NK-92 treated with Interleukin-12 subunit alpha and Interleukin-12 subunit beta, amount 100 ng/mL, for 24 hours (cell line): Measurements from ENCODE around the gene ANKRD63.
A peak's percentile ranks its signal among the peaks of the same experiment; 100 is the strongest.

Experiments
- DNase-seq: peaks from one replicate; lab custom pipeline; 2025; lab: John Stamatoyannopoulos, UW

The ANKRD63 gene, protein sequence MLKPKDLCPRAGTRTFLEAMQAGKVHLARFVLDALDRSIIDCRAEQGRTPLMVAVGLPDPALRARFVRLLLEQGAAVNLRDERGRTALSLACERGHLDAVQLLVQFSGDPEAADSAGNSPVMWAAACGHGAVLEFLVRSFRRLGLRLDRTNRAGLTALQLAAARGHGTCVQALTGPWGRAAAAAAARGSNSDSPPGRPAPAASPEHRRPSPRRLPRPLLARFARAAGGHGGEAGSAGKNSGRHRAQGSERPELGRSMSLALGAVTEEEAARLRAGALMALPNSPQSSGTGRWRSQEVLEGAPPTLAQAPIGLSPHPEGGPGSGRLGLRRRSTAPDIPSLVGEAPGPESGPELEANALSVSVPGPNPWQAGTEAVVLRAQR

DNA sequence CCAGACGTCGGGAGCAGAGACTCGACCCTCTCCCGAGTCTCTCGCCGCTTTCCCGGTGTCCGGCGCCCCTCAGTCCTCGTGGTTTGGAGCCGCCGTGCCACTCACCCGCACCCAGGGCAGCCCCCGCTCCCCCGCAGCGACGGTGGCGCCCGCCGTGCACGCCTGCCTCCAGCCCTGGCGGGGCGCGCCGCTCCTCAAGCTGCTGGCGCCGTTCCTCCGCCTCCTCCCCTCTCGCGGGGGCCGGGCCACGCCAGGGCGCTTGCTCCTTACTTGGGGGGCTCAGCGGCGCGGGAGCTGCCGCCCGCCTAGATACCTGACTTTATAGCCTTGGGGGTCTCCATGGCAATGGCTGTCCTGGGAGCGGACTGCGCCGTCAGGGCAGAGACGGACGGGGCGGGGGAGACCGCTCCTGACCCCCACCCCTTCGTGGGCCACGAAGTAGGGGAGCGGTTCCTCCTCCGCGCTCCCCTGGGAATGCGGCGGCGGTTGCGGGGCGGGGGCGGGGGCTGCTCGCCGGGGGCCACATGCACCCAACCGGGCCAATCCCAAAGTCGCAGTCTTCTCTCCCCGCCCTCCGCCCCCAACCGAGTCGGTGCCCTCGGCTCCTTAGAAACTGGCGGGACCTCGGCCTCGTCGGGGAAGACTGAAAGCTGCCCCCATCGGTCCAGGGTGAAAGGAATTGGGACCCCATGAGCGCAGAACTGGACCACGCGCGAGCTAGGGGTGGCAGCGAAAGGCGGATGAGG is at the start of gene ANKRD63:
TSS of gene ANKRD63 (minus strand) at position 196 of the 746 bp plus-strand sequence. CDS start 478 bp downstream, outside the sequence.
- DNase-seq, result no peak

DNA sequence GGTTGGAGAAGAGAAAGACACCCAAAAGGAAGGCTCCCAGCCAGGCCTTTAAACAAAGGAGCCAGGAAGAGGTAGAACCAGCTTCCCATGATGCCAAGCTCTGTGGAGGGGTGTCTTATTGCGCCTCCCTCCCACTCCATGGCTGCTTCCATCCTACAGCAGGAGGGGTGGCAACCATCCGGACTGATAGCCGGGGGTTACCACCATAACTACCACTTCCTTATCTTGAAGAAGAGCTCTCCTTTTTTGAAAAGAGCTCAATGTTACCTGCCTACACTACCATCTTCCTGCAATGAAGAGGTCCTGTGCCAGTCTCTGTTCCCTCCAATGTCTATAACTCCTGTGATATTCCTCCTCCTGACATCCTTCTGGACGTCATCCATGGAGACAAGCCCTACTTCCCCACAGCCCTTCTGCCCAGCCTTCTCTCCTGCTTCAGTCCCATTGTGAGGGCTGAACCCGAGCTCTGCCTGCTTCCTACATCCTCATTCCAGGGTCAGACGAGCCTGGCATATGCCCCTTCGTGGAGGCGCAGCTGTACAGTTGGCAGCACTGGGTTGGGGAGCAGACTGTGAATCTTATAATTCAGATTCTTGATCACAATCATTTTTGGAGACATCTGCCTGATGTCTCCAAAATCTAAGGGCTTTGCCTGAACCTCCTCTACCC is 49.4 kb upstream of the ANKRD63 start:
- no peak for DNase-seq

DNA sequence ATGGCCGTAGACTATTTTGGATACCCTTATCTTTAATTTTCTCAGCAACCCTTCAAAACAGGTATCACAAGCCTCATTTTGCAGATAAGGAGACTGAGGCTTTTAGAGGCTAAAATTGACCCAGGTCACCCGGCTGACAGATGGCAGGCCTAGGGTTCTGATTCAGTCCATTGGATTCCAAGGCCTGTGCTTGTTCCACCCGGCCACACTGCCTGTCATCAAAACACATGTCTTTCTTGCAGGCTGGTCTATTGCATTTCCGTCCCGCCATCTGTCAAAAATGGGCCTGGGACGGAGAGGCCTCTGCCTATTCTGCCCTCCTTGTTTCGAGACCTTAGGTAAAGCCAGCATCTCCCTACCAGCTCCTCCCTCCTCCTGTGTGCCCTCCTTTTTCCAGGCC is 48.8 kb upstream of the ANKRD63 start:
- DNase-seq, result no peak

DNA sequence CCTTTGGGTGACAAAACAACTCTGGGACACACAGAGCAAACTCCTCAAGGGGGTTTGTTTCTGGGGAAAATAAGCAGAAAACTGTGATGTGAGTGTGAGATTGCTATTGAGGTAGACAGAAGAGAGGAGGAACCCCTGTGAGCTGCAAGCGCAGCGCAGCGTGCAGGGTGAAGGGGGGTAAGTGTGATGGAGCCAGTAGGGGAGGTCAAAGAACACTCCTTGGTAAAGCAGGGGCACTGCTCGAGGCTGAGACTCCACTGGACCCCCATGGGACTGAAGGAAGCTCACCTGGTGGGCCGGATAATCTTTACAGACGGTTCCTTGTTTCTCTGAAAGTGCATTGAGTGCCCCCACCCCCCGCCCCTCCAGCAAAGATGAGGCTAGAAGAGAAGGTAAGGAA is 48.2 kb upstream of the ANKRD63 start:
- no peak for DNase-seq

DNA sequence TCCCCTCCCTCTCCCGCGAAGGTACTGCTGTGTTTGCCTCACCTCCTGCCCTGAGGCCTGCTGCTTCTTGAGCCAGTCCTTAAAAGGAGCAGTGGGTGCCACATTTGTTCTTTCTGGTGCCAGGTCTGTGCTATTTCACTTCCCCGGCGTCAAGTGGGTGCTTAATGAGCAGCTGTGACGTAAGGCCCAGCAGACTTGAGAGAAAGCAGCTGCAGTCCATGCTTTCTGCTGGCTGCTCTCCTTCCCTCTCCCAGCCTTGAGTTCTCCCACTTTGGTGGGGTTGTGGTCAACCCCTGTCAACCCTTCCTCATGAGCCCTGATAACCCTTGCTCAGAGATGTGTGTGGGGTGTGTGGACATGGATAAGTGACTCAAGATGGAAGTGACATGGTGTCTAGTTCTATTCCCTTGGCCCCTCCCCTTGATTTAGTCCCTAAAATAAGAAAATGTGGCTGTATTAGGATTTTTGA is 47.5 kb upstream of the ANKRD63 start:
- no peak for DNase-seq

DNA sequence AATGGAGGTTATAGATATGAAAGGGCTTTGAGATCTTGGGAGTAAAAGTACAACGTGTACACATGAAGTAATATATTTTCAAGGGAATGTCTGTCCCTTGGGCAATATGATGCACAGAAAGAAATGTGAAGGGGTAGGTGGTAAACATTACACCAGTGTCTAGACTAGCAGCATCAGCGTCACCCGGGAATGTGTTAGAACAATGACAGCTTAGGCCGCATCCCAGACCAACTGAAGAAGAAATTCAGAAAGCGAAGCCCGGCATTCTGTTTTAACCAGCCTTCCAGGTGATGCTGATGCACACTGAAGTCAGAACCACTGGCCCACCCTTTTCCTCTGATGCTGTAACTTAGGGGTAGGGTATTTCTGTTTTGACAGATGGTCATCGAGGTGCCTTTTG is 46.9 kb upstream of the ANKRD63 start:
- no peak for DNase-seq

DNA sequence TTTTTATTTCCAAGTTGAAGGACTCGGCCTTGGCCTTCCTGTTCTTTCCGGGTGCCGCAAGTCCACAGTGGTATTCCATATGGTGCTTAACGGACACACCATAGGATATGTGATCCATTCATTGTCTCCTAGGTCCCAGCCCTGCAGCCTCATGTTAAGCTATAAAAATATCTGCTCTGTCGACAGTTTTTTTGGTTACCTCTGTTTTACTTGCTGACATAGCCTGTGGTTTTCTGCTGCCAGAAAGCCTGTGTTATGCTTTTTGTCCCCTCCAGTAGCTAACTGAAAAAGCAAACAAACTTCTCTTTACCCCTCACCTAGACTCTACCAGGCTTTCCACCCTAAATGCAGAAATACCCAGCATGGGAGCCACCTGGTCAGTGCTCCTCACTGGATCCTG is 45.9 kb upstream of the ANKRD63 start:
- DNase-seq, result no peak

DNA sequence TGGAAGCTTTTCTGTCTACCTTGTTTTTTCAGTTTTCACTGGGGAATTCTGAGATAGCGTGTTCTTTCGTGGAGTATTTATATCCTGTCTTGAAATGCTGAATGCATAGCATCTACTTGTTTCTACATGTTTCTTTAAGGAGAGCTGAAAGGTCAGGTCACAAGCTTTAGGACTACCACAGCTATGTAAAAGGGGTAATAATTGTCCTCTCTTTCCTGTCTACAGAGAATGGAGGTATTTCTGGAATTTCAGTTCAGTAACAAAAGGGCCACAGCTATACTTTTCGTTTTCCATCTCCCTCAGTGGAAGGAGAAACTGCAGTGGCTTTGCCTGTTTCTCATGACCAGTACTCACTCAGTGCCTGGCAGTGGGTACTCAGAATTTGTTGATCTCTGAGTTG is 45.3 kb upstream of the ANKRD63 start:
- DNase-seq, result no peak

DNA sequence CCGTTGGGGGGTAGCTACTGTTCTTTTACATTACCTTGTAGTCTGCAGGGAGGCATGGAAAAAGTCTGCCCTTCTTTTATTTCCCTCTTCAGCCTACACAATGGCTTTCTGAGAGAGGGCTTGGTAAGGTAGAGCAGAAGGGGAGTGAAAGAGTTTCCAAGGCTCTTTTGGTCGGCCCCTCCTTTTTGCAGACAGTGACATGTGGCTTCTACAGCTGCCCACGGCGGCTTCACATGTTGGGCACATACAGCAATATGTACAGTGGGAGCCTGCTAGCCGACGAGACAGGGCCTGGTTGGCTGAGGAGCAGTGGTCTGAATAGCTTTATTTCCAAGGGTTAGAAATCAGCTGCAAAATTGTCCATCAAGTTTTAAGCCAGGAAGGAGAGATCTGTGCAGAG is 44.6 kb upstream of the ANKRD63 start:
- DNase-seq, result no peak

DNA sequence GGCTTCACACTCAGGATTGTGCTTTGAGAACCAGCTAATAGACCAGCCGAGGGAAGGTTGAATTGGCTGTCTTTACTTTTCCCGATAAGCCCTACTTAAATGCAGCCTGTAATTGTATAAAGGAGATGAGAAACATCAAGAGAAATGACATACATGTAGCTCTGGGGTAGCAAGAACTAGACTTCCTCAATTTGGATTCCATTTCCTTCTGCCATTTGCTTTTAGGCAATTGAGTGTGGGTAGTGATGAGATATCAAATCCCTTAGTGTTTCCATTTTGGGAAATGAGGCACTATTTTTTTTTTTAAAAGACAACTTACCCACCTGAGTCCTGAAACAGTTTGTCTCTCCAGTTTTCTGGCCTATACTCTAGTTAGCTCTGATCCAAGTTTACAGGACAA is 42.8 kb upstream of the ANKRD63 start:
- DNase-seq, result no peak

DNA sequence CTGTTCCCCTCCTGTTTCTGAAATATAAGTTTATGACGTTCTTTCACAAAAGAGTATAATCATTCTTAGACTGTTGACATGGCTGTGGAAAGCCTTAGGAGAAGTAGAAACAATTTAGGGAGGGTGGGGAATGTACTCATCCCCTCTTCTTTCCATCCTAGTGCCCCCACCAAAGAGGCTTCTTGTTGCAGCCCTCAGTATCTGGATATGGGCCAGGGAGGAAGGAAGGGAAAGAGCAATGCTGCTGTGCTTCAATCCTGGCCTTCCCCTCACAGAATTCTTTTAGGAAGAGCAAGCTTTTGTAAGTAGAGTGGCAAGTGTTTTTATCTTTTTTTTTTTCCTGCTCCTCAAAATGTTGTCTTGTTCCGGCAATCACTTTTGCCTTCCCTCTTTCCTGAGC is 42.3 kb upstream of the ANKRD63 start:
- DNase-seq, result no peak

DNA sequence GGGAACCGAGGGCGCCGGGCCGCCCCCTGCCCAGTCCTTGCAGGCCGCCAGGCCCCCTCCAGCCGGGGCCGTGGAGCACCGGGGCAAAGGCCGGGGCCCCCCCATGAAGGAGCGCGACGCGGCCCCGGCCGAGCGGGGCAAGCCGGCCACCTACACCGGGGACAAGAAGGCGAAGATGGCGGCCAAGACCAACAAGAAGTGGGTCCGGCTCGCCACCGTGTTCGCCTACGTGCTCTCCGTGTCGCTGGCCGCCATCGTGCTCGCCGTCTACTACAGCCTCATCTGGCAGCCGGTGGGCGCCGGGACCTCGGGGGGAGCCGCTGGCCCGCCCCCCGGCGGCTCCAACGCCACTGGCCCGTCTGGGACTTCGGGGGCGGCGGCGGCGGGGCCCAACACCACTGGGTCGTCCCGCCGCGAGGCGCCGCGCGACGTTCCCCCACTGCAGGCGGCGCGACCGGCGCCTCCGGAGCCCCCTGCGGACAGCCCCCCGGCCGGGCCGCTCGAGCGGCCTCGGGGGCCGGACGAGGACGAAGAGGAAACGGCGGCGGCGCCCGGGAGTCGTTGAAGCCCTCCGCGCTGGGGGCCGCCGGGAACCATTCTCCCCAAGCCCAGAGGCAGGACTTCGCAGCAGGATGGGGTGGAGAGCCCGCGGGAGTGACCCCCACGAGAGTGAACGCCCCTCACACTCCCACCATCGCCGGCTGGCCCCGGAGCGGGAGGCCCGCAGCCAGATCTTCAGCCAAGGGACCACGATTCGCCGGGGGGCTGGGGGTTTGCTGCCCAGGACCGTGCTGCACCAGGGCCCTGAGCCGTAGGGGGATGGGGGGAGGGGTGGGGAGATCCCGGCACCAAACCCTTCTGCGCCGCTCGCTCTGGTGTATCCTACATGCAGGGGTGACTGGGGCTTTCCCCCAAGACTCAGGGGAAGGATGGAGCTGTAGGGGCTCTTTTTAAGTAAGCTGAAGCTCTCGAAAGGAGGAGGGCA is 41.4 kb upstream of the ANKRD63 start:
- no peak for DNase-seq

DNA sequence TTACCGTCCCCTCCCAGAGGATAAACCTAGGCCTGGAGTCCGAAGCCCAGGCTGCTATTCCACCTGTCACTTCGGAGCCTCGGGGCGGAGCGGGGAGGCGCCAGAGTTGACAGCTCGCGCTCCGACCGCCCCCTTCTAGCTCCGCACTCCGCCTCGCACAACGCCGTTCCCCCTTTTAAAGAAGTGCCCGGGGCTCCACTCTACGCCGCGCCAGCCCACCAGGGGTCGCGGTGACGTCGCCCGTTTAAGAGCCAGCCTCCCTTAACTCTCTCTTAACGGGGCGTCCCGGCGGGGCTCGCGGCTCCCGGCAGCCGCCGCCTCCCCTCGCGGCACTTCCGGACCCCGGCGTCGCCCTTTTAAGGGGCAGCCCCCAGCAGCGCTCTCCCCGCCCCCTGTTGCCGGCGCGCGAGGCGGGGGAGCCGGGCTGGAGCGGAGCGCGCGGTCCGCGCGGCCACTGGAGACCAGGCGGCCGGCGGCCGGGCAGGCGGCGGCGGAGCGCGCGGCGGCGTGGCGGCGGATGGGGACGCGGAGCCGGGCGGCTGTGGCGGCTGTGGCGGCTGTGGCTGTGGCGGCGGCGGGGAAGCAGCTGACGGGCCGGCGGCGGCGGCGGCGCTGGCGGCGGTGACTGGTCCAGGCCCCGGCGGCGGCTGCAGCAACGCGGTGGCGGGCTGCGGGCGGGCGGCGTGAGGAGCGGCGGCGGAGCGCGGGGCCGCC is 40.5 kb upstream of the ANKRD63 start, which contains the start of gene INAFM2:
TSS of gene INAFM2 (plus strand) at position 454 of the 714 bp plus-strand sequence. CDS start 364 bp downstream, outside the sequence.
- peak; percentile 91 for DNase-seq

DNA sequence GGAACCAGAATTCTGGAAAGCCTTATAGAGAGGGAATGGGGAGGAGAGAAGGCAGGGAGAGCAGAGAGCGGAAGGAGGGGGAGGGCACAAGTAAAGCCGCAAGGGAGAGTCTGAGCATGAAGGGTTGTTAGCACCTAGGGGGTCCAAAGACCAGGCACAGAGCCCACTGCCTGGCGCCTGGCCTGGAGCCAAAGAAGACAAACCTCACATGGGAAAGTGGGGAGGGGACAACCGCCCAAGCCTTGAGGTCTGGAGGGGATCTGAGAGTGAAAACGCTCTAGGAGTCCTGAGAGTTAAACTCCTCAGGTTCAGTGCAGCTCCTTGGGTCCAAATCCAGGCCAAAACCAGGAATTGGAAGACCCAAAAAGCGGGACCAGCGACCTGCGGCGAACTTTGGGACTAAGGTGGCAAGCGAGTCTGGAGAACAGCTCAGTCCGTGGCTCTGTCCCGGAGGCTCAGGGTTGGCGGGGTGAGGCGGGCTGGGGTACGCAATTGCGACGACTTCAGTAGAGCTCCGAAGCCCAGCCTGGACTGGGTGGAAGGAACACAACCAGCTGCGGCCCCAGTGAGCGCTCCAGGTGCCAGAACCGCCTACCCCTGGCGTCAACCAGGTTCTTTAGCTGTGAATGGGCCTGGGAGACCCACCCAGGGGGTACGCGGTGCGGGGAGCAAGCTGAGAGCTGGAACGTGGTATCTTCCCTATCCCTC is 39.8 kb upstream of the ANKRD63 start:
- DNase-seq, result no peak

DNA sequence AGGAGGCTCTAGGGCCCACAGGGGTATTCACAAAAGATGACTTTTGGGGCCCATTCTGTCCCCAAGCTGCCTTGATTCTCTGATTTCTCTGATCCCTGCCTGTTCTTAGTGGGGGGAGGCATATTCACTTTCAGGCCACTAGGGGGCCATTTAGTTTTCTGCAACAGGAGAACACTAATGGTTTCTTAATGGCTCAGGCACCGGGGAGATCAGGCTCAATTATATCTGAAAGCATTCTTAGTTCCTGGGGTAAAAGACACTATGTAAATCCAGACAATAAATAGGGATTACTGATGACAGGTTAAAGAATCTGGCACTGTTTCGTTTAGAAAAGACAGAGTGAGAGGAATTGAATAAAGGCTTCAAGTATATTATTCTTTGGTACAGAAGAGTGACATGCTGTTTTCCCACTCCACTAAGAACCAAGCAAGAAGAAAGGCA is 38.1 kb upstream of the ANKRD63 start:
- DNase-seq, result peak; percentile 37

DNA sequence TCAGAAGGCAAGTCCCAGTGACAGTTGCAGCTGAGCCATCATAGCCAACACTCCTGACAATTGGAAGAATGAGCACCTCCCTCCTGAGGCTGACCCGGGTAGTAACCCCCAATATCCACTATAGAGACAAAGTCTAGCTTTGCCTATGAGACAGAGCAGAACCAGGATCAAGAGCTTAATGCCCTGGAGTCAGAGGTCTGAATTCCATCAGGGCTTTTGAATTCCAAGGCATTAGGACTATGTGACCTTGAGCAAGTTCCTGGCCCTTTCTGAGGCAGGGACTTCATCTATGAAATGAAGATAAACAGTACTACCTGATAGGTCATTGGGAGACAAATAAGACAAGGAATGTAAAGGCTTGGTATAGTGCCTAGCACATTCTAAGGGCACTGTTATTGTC is 37.5 kb upstream of the ANKRD63 start:
- DNase-seq, result no peak

DNA sequence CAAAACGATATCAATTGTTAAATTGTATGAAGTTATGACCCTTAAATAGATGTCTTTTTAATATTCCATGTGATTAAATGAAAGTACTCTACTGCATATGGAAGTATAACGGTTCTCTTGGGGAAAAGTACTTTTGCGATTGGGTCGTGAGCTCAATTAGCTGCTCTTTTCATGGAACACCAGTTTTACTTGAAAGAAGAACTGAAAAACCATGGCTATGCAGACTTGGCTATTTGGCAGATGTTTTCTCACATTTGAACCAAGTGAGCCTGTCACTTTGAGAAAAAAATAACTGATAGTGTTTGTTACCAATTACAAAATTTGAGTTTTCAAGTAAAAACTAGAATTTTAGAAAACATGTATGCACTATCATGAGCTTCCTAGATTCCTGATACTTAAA is 34.7 kb upstream of the ANKRD63 start:
- DNase-seq, result no peak

DNA sequence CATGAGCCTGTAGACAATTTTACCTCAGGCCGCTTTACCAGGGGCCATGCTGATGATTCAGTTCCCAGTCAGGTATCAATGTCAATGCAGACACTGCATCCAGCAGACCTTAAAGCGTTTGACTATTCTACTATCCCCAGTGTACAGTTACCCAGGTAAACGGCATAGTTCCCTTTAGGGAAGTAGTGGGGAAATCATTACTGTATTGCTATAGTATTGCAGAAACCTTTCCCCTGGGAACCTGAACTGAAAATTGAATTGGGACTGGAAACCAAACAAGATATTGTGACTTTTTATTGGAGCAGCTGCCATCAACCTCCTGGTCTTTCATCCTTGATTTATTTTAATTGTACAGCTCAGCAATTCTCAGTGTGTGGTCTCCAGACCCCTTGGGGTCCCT is 34.1 kb upstream of the ANKRD63 start:
- no peak for DNase-seq

DNA sequence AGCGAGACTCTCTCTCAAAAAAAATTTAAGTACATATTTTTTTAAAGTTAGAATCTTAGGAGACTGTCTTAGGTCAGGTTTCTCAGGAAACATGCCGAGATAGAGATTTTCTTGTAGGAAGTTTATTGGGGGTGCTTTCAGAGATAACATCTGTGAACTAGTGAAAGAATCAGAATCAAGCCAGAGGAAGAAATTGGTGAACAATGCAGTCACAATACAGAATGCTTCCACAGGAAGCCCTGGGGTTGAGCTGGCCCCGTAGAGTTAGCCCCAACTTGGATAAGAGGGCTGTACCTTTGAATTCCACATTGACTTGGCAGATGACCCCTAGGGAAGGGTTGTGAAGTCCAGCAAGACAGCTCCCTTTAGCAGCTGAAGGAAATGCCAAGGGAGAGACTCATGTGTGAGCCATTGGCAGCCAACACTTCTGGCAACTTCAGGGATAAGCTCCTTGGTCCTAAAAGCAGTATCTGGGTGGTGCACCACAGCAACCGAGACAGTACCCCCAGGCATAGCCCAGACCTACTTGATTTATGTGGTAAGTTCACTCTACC is 31.9 kb upstream of the ANKRD63 start:
- DNase-seq, result no peak
